A549 treated with Mapracorat at 1 μM for 4 hours (cell line): ENCODE measurements around the gene CD9. TPM values are rescaled to one million over a fixed set of nuclear protein-coding genes. Genes with fewer than 3 reads are reported as not detected.

Experiments used
- total RNA-seq: library from RNA; stranded (reverse); fragments of 200-300 nt; extraction: Qiagen RNA extraction; gene quantifications from 5 replicates; pipeline ENCODE4 v1.2.3, GENCODE V29; 2022

Gene CD9, protein sequence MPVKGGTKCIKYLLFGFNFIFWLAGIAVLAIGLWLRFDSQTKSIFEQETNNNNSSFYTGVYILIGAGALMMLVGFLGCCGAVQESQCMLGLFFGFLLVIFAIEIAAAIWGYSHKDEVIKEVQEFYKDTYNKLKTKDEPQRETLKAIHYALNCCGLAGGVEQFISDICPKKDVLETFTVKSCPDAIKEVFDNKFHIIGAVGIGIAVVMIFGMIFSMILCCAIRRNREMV
- 247 to 271 TPM (median 270 TPM) in 5 replicates for total RNA-seq

DNA sequence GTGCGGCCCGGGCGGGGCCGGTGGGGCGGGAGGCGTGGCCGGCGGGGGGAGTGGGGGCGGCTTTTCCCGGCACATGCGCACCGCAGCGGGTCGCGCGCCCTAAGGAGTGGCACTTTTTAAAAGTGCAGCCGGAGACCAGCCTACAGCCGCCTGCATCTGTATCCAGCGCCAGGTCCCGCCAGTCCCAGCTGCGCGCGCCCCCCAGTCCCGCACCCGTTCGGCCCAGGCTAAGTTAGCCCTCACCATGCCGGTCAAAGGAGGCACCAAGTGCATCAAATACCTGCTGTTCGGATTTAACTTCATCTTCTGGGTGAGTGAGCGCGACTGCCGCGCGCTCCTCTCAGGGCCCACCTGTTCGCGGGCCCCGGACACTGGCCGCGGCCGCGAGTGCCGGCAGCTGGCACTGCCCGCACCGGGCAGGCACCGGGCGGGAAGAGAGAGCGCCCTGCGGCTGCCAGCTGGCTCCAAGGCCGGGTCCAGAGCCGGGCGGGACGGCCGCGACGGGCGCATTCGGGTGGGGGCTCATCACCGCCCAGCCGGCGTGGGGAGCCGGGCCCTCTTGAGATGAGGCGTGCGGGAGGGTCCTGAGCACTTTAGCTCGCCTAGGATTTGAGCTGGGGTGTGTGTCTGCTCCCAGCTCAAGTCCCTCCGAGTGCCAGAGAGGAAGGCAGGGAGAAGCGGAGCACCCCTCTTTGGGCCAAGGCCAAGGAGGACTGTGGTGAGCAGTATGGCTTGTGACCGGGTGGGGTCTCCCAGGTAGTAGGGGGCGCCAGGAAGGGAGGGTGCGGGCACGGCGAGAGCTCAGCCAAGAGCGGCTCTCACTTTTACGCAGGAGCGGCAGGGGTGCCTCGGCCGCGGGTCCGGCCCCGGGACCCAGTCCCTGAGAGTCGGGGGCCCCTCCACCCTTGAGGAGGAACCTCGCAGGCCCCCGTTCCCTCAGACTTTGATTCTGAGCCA is at the start of gene CD9:
Gene CD9, plus strand, starts transcription at position 145 of the 957 bp plus-strand sequence. Its CDS starts 100 bp downstream, at position 245.

Other genes starting within 250 kb of the CD9 start
- gene VWF, start 75.7 kb upstream of the CD9 start, total RNA-seq, result 0.15 to 0.34 TPM (median 0.18 TPM) in 5 replicates
- gene PLEKHG6, start 110.3 kb downstream of the CD9 start, total RNA-seq, result 0.23 to 0.95 TPM (median 0.29 TPM) in 5 replicates
- gene TNFRSF1A, start 141.7 kb downstream of the CD9 start, total RNA-seq, result 409 to 630 TPM (median 493 TPM) in 5 replicates
- 19.9 to 30.2 TPM (median 26.5 TPM) in 5 replicates for gene SCNN1A, start 175.2 kb downstream of the CD9 start, total RNA-seq
- gene LTBR, start 183.8 kb downstream of the CD9 start, total RNA-seq, result 199 to 249 TPM (median 243 TPM) in 5 replicates
- gene CD27, start 244.6 kb downstream of the CD9 start, total RNA-seq, result not detected in 5 replicates